ENCODE results near the gene TAF1D.
A peak's percentile ranks its signal among the peaks of the same experiment; 100 is the strongest.

TAF1D gene, protein sequence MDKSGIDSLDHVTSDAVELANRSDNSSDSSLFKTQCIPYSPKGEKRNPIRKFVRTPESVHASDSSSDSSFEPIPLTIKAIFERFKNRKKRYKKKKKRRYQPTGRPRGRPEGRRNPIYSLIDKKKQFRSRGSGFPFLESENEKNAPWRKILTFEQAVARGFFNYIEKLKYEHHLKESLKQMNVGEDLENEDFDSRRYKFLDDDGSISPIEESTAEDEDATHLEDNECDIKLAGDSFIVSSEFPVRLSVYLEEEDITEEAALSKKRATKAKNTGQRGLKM

DNA sequence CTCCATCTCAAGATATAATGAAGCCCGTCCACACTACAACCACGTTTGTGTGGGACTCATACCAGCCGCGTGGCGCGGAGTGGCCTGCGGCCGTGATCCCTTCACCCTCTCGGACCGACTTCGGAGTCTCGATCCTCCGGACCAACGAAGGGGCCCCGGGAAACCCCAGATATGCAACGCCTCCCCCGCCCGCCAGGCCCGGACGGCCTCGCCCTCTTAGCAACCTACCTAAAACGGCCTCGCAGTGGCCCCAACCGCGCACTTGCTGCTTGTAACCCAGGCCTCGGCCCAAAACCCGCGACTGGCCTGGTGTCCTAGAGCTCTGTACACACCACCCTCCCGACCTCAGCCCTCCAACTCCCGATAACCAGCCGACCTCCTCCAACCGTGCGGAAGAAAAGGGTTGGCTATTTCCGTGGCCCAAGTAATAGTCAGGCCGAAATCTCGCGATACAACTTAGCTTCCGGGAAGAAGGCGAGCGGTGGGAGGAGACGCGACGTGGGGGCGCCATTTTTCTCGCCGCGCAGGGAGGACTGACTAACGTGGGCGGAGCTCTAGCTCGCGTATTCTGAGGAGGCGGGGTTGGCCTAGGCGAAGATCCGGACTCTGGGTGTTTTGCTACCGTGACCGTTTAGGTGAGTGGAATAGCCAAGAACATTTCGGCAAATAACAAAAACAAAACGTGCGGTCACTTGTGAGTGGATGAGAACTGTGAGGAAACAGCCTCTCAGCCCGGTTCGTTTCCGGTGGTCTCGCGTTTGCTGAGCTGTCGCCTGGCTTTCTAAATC, at the start of gene TAF1D, which contains the start of gene C11orf54:
Gene TAF1D, minus strand, starts transcription at position 402 of the 788 bp plus-strand sequence. CDS start 2,191 bp downstream, outside the sequence.
Gene C11orf54, plus strand, starts transcription at position 579 of the 788 bp plus-strand sequence. CDS start 5,722 bp downstream, outside the sequence.
- TF ChIP-seq ZC3H10 (CRISPR knock-in tag; IDR thresholded peaks at IDR 0.05) (0 out of 2 replicates have a peak, but pooled peaks have one; percentile 41), ZNF565 (CRISPR knock-in tag; conservative IDR thresholded peaks at IDR 0.05; ENCODE audit: low read depth) (no peak), GLIS3 (CRISPR knock-in tag; IDR thresholded peaks at IDR 0.05) (no peak; the same call in 1 of the 2 replicates), ZFP30 (CRISPR knock-in tag; IDR thresholded peaks at IDR 0.05) (no peak), ZNF8 (CRISPR knock-in tag; IDR thresholded peaks at IDR 0.05) (peak; percentile 7; the same call in 1 of the 2 replicates), BACH2 (CRISPR knock-in tag; IDR thresholded peaks at IDR 0.05; ENCODE audit: borderline replicate concordance) (no peak), TCF4 (CRISPR knock-in tag; IDR thresholded peaks at IDR 0.05; ENCODE audit: borderline replicate concordance) (no peak), ZFP3 (CRISPR knock-in tag; IDR thresholded peaks at IDR 0.05) (no peak), PPARA (CRISPR knock-in tag; IDR thresholded peaks at IDR 0.05; ENCODE audit: borderline replicate concordance) (no peak), OSR1 (CRISPR knock-in tag; IDR thresholded peaks at IDR 0.05) (no peak), ARNTL (CRISPR knock-in tag; IDR thresholded peaks at IDR 0.05; ENCODE audit: borderline replicate concordance, low read depth) (no peak), SNAI2 (CRISPR knock-in tag; IDR thresholded peaks at IDR 0.05) (no peak), ZNF70 (CRISPR knock-in tag; IDR thresholded peaks at IDR 0.05) (no peak)
- TF ChIP-seq, protein P1, sequence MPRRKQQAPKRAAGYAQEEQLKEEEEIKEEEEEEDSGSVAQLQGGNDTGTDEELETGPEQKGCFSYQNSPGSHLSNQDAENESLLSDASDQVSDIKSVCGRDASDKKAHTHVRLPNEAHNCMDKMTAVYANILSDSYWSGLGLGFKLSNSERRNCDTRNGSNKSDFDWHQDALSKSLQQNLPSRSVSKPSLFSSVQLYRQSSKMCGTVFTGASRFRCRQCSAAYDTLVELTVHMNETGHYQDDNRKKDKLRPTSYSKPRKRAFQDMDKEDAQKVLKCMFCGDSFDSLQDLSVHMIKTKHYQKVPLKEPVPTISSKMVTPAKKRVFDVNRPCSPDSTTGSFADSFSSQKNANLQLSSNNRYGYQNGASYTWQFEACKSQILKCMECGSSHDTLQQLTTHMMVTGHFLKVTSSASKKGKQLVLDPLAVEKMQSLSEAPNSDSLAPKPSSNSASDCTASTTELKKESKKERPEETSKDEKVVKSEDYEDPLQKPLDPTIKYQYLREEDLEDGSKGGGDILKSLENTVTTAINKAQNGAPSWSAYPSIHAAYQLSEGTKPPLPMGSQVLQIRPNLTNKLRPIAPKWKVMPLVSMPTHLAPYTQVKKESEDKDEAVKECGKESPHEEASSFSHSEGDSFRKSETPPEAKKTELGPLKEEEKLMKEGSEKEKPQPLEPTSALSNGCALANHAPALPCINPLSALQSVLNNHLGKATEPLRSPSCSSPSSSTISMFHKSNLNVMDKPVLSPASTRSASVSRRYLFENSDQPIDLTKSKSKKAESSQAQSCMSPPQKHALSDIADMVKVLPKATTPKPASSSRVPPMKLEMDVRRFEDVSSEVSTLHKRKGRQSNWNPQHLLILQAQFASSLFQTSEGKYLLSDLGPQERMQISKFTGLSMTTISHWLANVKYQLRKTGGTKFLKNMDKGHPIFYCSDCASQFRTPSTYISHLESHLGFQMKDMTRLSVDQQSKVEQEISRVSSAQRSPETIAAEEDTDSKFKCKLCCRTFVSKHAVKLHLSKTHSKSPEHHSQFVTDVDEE (CRISPR knock-in tag; IDR thresholded peaks at IDR 0.05): no peak
- TF ChIP-seq, protein P2, sequence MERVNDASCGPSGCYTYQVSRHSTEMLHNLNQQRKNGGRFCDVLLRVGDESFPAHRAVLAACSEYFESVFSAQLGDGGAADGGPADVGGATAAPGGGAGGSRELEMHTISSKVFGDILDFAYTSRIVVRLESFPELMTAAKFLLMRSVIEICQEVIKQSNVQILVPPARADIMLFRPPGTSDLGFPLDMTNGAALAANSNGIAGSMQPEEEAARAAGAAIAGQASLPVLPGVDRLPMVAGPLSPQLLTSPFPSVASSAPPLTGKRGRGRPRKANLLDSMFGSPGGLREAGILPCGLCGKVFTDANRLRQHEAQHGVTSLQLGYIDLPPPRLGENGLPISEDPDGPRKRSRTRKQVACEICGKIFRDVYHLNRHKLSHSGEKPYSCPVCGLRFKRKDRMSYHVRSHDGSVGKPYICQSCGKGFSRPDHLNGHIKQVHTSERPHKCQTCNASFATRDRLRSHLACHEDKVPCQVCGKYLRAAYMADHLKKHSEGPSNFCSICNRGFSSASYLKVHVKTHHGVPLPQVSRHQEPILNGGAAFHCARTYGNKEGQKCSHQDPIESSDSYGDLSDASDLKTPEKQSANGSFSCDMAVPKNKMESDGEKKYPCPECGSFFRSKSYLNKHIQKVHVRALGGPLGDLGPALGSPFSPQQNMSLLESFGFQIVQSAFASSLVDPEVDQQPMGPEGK (CRISPR knock-in tag; IDR thresholded peaks at IDR 0.05; ENCODE audit: borderline replicate concordance): no peak
- TF ChIP-seq, protein P3, sequence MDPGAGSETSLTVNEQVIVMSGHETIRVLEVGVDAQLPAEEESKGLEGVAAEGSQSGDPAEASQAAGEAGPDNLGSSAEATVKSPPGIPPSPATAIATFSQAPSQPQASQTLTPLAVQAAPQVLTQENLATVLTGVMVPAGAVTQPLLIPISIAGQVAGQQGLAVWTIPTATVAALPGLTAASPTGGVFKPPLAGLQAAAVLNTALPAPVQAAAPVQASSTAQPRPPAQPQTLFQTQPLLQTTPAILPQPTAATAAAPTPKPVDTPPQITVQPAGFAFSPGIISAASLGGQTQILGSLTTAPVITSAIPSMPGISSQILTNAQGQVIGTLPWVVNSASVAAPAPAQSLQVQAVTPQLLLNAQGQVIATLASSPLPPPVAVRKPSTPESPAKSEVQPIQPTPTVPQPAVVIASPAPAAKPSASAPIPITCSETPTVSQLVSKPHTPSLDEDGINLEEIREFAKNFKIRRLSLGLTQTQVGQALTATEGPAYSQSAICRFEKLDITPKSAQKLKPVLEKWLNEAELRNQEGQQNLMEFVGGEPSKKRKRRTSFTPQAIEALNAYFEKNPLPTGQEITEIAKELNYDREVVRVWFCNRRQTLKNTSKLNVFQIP (CRISPR knock-in tag; IDR thresholded peaks at IDR 0.05; ENCODE audit: borderline replicate concordance, low read depth): no peak
- peak; percentile 94 for ATAC-seq

DNA sequence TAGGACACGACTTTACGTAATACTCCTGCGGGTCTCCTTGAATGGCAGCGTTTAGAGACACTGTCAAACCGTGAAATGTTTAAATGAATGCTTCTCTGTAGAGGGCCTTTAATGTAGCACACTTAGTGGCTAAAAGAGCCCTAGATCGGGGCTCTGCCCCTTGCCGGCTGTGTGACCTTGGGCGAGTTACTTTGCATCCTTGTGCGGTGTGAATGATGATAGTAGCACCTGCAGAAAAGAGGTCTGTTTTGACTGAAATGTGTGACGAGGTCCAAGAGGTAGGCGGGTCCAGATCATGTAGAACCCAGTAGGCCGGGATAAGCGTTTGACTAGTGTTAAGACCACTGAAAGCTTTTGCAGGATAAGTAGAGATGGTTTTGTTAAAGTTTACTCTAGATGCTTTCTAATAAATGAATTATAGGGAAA, 43.7 kb upstream of the TAF1D start:
- ATAC-seq: peak; percentile 5
- TF ChIP-seq, protein P4, sequence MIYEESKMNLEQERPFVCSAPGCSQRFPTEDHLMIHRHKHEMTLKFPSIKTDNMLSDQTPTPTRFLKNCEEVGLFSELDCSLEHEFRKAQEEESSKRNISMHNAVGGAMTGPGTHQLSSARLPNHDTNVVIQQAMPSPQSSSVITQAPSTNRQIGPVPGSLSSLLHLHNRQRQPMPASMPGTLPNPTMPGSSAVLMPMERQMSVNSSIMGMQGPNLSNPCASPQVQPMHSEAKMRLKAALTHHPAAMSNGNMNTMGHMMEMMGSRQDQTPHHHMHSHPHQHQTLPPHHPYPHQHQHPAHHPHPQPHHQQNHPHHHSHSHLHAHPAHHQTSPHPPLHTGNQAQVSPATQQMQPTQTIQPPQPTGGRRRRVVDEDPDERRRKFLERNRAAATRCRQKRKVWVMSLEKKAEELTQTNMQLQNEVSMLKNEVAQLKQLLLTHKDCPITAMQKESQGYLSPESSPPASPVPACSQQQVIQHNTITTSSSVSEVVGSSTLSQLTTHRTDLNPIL (CRISPR knock-in tag; IDR thresholded peaks at IDR 0.05; ENCODE audit: low read depth): no peak
- no peak for TF ChIP-seq ZNF565 (CRISPR knock-in tag; conservative IDR thresholded peaks at IDR 0.05; ENCODE audit: low read depth)
- no peak for TF ChIP-seq ZNF8 (CRISPR knock-in tag; IDR thresholded peaks at IDR 0.05)
- no peak for TF ChIP-seq ARNTL (CRISPR knock-in tag; IDR thresholded peaks at IDR 0.05; ENCODE audit: borderline replicate concordance, low read depth)
- TF ChIP-seq, protein P3 (CRISPR knock-in tag; IDR thresholded peaks at IDR 0.05; ENCODE audit: borderline replicate concordance, low read depth): no peak
- no peak for TF ChIP-seq GLIS3 (CRISPR knock-in tag; IDR thresholded peaks at IDR 0.05)
- no peak for TF ChIP-seq SNAI2 (CRISPR knock-in tag; IDR thresholded peaks at IDR 0.05)
- TF ChIP-seq, protein P2 (CRISPR knock-in tag; IDR thresholded peaks at IDR 0.05; ENCODE audit: borderline replicate concordance): no peak
- no peak for TF ChIP-seq ZNF70 (CRISPR knock-in tag; IDR thresholded peaks at IDR 0.05)
